Measurements from ENCODE around the gene SLCO4A1.

The SLCO4A1 gene

GRCh38 chr20:62670998-62671397 is 28.7 kb downstream of the SLCO4A1 start:
- ATAC-seq: no peak
- TF ChIP-seq ZNF70 (CRISPR knock-in tag; IDR thresholded peaks at IDR 0.05) (no peak), ZFP3 (CRISPR knock-in tag; IDR thresholded peaks at IDR 0.05) (no peak)

GRCh38 chr20:62671765-62672164 is 29.5 kb downstream of the SLCO4A1 start:
- no peak for ATAC-seq

GRCh38 chr20:62674370-62674769 is 32.1 kb downstream of the SLCO4A1 start:
- ATAC-seq: no peak
- TF ChIP-seq BACH2 (CRISPR knock-in tag; IDR thresholded peaks at IDR 0.05; ENCODE audit: borderline replicate concordance) (no peak), RARB (CRISPR knock-in tag; IDR thresholded peaks at IDR 0.05) (no peak), ESRRG (CRISPR knock-in tag; IDR thresholded peaks at IDR 0.05) (no peak), CREB5 (CRISPR knock-in tag; IDR thresholded peaks at IDR 0.05; ENCODE audit: low read depth) (no peak), GLIS3 (CRISPR knock-in tag; IDR thresholded peaks at IDR 0.05) (no peak), CSDC2 (CRISPR knock-in tag; IDR thresholded peaks at IDR 0.05) (no peak), ARNTL (CRISPR knock-in tag; IDR thresholded peaks at IDR 0.05; ENCODE audit: borderline replicate concordance, low read depth) (no peak), PPARA (CRISPR knock-in tag; IDR thresholded peaks at IDR 0.05; ENCODE audit: borderline replicate concordance) (no peak), OSR1 (CRISPR knock-in tag; IDR thresholded peaks at IDR 0.05) (no peak), ZNF8 (CRISPR knock-in tag; IDR thresholded peaks at IDR 0.05) (no peak), ZFP30 (CRISPR knock-in tag; IDR thresholded peaks at IDR 0.05) (no peak), ZNF70 (CRISPR knock-in tag; IDR thresholded peaks at IDR 0.05) (no peak), TSHZ2 (CRISPR knock-in tag; IDR thresholded peaks at IDR 0.05) (no peak), ZFP3 (CRISPR knock-in tag; IDR thresholded peaks at IDR 0.05) (no peak), TCF4 (CRISPR knock-in tag; IDR thresholded peaks at IDR 0.05; ENCODE audit: borderline replicate concordance) (no peak)
- TF ChIP-seq, protein P1, sequence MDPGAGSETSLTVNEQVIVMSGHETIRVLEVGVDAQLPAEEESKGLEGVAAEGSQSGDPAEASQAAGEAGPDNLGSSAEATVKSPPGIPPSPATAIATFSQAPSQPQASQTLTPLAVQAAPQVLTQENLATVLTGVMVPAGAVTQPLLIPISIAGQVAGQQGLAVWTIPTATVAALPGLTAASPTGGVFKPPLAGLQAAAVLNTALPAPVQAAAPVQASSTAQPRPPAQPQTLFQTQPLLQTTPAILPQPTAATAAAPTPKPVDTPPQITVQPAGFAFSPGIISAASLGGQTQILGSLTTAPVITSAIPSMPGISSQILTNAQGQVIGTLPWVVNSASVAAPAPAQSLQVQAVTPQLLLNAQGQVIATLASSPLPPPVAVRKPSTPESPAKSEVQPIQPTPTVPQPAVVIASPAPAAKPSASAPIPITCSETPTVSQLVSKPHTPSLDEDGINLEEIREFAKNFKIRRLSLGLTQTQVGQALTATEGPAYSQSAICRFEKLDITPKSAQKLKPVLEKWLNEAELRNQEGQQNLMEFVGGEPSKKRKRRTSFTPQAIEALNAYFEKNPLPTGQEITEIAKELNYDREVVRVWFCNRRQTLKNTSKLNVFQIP (CRISPR knock-in tag; IDR thresholded peaks at IDR 0.05; ENCODE audit: borderline replicate concordance, low read depth): no peak
- TF ChIP-seq, protein P2, sequence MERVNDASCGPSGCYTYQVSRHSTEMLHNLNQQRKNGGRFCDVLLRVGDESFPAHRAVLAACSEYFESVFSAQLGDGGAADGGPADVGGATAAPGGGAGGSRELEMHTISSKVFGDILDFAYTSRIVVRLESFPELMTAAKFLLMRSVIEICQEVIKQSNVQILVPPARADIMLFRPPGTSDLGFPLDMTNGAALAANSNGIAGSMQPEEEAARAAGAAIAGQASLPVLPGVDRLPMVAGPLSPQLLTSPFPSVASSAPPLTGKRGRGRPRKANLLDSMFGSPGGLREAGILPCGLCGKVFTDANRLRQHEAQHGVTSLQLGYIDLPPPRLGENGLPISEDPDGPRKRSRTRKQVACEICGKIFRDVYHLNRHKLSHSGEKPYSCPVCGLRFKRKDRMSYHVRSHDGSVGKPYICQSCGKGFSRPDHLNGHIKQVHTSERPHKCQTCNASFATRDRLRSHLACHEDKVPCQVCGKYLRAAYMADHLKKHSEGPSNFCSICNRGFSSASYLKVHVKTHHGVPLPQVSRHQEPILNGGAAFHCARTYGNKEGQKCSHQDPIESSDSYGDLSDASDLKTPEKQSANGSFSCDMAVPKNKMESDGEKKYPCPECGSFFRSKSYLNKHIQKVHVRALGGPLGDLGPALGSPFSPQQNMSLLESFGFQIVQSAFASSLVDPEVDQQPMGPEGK (CRISPR knock-in tag; IDR thresholded peaks at IDR 0.05; ENCODE audit: borderline replicate concordance): no peak

More at GRCh38 chr20:62671765-62672164, 29.5 kb downstream of the SLCO4A1 start:
- TF ChIP-seq SNAI2 (CRISPR knock-in tag; IDR thresholded peaks at IDR 0.05) (no peak), ZNF70 (CRISPR knock-in tag; IDR thresholded peaks at IDR 0.05) (no peak), ZNF8 (CRISPR knock-in tag; IDR thresholded peaks at IDR 0.05) (no peak), ZFP3 (CRISPR knock-in tag; IDR thresholded peaks at IDR 0.05) (no peak), TSHZ2 (CRISPR knock-in tag; IDR thresholded peaks at IDR 0.05) (no peak), TOX (CRISPR knock-in tag; IDR thresholded peaks at IDR 0.05; ENCODE audit: borderline replicate concordance) (no peak), ZNF565 (CRISPR knock-in tag; conservative IDR thresholded peaks at IDR 0.05; ENCODE audit: low read depth) (no peak), PPARA (CRISPR knock-in tag; IDR thresholded peaks at IDR 0.05; ENCODE audit: borderline replicate concordance) (no peak), RARB (CRISPR knock-in tag; IDR thresholded peaks at IDR 0.05) (no peak)
